Lower leg skin (tissue), 4 donors: ENCODE results near the gene ACER3. TPM values are rescaled to one million over a fixed set of nuclear protein-coding genes. Genes with fewer than 3 reads are reported as not detected.
"Not testable (repeated sequence)": the region's sequence is repeated elsewhere in the genome, so short reads cannot be mapped to it uniquely, and the experiment has no call there.

Source experiments
- DNase-seq, 2 donors: peaks; one replicate each; pipeline ENCODE4 v3.0.0-alpha.2; 2019; ENCODE audit warnings: low spot score in 2 of 2
- H3K4me3 ChIP-seq: fragments of 200-600 bp; sonication (generic); 2 replicates; pipeline ENCODE4 v1.5.1; 2017; ENCODE audit warnings: mild to moderate bottlenecking, low read depth; ENCODE audit not compliant: poor library complexity, severe bottlenecking
- POLR2A ChIP-seq, 2 donors: fragments of 450-650 bp; IDR thresholded peaks; one replicate each; pipeline ENCODE4 v1.6.1; 2016 to 2017; ENCODE audit warnings: antibody characterized with exemption in 2 of 2, mild to moderate bottlenecking in 1 of 2, moderate library complexity in 1 of 2
- WGBS, 2 donors: methylation state at CpG; one replicate each; pipeline ENCODE4 v1.1.5; 2018; 5-methylcytosine and 5-hydroxymethylcytosine counted together
- intact Hi-C: fragments of 100-400 bp; cut with DNase I; formaldehyde crosslinking; loops from one replicate; pipeline ENCODE4 v1.15.0; 2023; ENCODE audit warnings: low total_unique reads
- total RNA-seq, 4 donors: library from RNA; depleted of rRNA; stranded (reverse); fragments of >200 nt; gene quantifications; one replicate each; pipeline ENCODE4 v1.1.0, GENCODE V29; 2016
- TF ChIP-seq, protein P1 (sequence below), 3 donors: fragments of 450-650 bp; IDR thresholded peaks; one replicate each; pipeline ENCODE4 v1.5.1; 2016; ENCODE audit warnings: antibody characterized with exemption in 3 of 3, mild to moderate bottlenecking in 3 of 3, moderate library complexity in 2 of 3

Gene ACER3
- total RNA-seq, 4 donors from 2014 or later, result 3.5 to 5.9 (median 5.1) TPM

DNA sequence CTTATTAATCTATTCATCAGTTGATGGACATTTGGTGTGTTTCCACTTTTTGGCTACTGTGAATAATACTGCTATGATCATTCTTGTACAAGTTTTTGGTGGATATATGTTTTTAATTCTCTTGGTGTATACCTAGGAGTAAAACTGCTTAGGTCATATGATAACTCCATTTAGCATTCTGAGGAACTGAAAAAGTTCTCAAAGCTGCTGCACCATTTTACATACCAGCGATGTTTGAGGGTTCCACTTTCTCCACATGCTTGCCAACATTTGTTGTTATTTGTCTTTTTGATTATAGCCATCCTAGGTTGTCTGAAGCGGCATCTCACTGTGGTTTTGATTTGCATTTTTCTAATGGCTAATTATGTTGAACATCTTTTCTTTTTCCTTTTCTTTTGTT, 4.1 kb upstream of the ACER3 start:
- WGBS, 2 donors, result 88 to 93% methylated on average over 2 of the region's 2 CpGs
- DNase-seq, result no peak
- TF ChIP-seq, protein P1, sequence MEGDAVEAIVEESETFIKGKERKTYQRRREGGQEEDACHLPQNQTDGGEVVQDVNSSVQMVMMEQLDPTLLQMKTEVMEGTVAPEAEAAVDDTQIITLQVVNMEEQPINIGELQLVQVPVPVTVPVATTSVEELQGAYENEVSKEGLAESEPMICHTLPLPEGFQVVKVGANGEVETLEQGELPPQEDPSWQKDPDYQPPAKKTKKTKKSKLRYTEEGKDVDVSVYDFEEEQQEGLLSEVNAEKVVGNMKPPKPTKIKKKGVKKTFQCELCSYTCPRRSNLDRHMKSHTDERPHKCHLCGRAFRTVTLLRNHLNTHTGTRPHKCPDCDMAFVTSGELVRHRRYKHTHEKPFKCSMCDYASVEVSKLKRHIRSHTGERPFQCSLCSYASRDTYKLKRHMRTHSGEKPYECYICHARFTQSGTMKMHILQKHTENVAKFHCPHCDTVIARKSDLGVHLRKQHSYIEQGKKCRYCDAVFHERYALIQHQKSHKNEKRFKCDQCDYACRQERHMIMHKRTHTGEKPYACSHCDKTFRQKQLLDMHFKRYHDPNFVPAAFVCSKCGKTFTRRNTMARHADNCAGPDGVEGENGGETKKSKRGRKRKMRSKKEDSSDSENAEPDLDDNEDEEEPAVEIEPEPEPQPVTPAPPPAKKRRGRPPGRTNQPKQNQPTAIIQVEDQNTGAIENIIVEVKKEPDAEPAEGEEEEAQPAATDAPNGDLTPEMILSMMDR (IDR thresholded peaks at IDR 0.05), result no peak
- no peak for TF ChIP-seq POLR2A (IDR thresholded peaks at IDR 0.05)
- H3K4me3 ChIP-seq, result no peak overlapping the region
- intact Hi-C loops, result no loop called here

DNA sequence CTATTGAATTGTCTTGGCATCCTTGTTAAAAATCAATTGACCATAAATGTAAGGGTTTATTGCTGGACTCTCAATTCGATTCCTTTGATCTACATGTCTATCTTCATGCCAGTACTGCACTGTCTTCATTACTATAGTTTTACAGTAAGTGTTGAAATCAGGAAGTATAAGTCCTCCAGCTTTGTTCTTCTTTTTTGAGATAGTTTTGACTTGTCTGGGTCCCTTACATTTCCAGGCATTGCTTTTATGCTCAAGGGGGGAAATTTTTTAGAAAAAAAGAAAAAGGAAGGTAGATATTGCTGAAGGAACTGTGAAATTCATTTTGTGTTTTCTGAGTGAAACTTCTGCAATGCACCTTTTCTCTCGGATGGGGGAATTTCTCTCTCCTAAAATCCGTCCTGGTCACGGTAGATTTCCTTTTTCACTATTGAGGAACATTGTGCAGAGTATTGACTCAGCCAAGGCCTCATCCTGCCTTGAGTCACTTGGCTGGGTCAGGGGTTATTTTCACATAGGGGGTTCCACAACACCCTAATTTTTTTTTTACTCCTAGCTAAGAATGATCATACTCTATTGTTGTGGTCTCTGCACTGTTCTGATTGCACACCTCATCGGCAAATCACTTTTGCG, 2.8 kb upstream of the ACER3 start:
- no peak for DNase-seq
- 60 to 74% methylated on average over 6 of the region's 6 CpGs for WGBS, 2 donors
- intact Hi-C loops, result no loop called here
- no peak overlapping the region for H3K4me3 ChIP-seq
- TF ChIP-seq POLR2A (IDR thresholded peaks at IDR 0.05), result no peak
- TF ChIP-seq, protein P1 (IDR thresholded peaks at IDR 0.05), result no peak

DNA sequence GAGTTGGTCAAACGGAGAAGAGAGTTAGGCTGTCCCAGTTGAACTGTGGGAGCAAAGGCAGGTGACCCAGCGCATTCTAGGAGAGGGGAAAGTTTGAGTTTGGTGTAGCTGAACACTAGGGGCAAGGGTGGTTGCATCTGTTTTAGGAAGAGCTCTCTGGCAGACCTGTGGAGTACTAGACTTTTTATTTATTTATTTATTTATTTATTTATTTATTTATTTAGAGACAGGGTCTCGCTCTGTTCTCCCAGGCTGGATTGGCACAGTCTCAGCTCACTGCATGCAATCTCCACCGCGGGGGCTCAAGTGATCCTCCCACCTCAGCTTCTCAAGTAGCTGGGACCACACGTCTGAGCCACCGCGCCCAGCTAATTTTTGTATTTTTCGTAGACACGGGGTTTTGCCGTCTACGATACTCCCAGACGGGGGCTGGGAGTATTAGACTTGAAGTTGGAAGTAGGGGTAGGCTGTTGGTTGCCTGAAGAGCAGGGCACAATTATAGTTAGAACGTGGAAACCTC, 950 bp upstream of the ACER3 start:
- H3K4me3 ChIP-seq, result no peak overlapping the region
- no peak for DNase-seq
- WGBS, 2 donors, result 87 to 90% methylated on average over 14 of the region's 14 CpGs
- intact Hi-C loops, result no loop called here
- TF ChIP-seq POLR2A (IDR thresholded peaks at IDR 0.05), result no peak
- TF ChIP-seq, protein P1 (IDR thresholded peaks at IDR 0.05), result no peak

DNA sequence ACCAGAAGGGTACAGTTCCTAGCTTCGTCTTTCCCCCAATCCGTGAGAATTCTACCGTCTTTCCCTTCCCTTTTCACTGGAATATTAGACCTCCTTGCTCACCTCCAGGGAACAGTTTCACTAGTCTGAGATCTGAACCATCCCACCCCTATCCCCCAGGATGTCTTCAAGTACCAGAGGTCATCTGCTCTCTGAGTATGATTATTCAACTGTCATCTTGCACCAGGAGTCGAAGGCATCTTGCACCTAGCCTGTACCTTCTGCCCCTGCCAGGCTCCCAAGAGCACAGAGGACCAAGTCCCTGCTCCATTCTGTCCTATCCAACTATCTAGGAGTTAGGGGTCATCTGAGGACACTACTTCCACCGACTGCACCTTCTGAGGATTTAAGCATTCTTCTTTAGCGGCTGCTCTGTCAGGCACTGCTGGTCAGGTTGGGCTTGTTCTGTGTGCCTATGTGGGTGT, 804 bp downstream of the ACER3 start:
- 9 to 13% methylated on average over 6 of the region's 6 CpGs for WGBS, 2 donors
- H3K4me3 ChIP-seq, result peak overlapping the region; percentile 92
- no peak for DNase-seq
- intact Hi-C loops, result no loop called here
- TF ChIP-seq POLR2A (IDR thresholded peaks at IDR 0.05), result no peak
- TF ChIP-seq, protein P1 (IDR thresholded peaks at IDR 0.05), result no peak

DNA sequence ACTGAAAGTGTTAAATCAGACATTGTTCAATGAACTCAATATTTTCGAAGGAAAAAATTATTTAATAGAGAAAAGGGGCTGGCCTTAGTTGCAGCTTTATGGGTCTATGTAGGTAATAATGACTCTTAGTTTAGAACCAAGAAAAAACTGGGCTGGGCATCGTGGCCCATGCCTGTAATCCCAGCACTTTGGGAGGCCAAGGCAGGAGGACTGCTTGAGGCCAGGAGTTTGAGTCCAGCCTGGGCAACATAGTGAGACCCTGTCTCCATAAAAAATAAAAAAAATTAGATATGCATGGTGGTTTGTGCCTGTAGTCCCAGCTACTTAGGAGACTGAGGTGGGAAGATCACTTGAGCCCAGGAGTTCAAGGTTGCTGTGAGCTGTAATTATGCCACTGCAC, 2.1 kb downstream of the ACER3 start:
- intact Hi-C loops, H3K4me3 ChIP-seq, DNase-seq: not testable (repeated sequence)
- 77 to 85% methylated on average over 2 of the region's 2 CpGs for whole genome bisulfite sequencing, 2 donors

- DNase-seq, result peak in 1 of 2 donors; percentile 27
- no peak for TF ChIP-seq POLR2A (IDR thresholded peaks at IDR 0.05)
- TF ChIP-seq, protein P1 (IDR thresholded peaks at IDR 0.05), result no peak
- whole genome bisulfite sequencing, 2 donors, result 83 to 84% methylated on average over 3 of the region's 3 CpGs
- intact Hi-C loops, result no loop called here
- H3K4me3 ChIP-seq, result no peak overlapping the region
Observed at GRCh38 chr11:76863196-76863777, 2.6 kb downstream of the ACER3 start.
